HepG2 (cell line): ENCODE measurements around the gene SOX5.

Source experiments
- ATF3 ChIP-seq: sonication (generic); formaldehyde crosslinking; IDR thresholded peaks from 2 replicates; pipeline ENCODE4 v1.4.0; 2020; ENCODE audit warnings: missing genetic modification reagents
- ATF7 ChIP-seq, 2 experiments: fragments of 450-650 bp in 1 of 2; sonication (generic) in 1 of 2; formaldehyde crosslinking in 1 of 2; IDR thresholded peaks; 2 replicates each; pipeline versions ENCODE4 v1.4.0 to v1.6.1; 2016 to 2020; ENCODE audit warnings: antibody characterized with exemption in 1 of 2, mild to moderate bottlenecking in 1 of 2, missing genetic modification reagents in 1 of 2
- ETV5 ChIP-seq: IDR thresholded peaks from 2 replicates; pipeline ENCODE4 v1.6.1; 2018; ENCODE audit warnings: missing biosample characterization, missing genetic modification reagents, inconsistent platforms, borderline replicate concordance
- HNF4A ChIP-seq: sonication (generic); formaldehyde crosslinking; IDR thresholded peaks from 2 replicates; pipeline ENCODE4 v1.4.0; 2020; ENCODE audit warnings: missing genetic modification reagents
- POLR2AphosphoS5 ChIP-seq: IDR thresholded peaks from 2 replicates; pipeline ENCODE4 v1.6.1; 2012; ENCODE audit warnings: low read depth, low read length
- RFX5 ChIP-seq: IDR thresholded peaks from 2 replicates; pipeline ENCODE4 v1.6.1; 2011; ENCODE audit warnings: low read depth, low read length, improper control_type of control experiment
- TCF7L2 ChIP-seq: IDR thresholded peaks from 2 replicates; pipeline ENCODE4 v1.6.1; 2011; ENCODE audit warnings: mild to moderate bottlenecking, low read depth, low read length, moderate library complexity
- ZFP1 ChIP-seq: IDR thresholded peaks from 2 replicates; pipeline ENCODE4 v1.6.1; 2016
- ZNF564 ChIP-seq: sonication (generic); formaldehyde crosslinking; IDR thresholded peaks from 2 replicates; pipeline ENCODE4 v1.8.1; 2023; ENCODE audit warnings: mild to moderate bottlenecking, missing genetic modification reagents
- ZNF569 ChIP-seq: sonication (generic); formaldehyde crosslinking; IDR thresholded peaks from 2 replicates; pipeline ENCODE4 v1.5.0; 2020; ENCODE audit warnings: mild to moderate bottlenecking, missing genetic modification reagents, moderate library complexity, borderline replicate concordance
- TF ChIP-seq, protein P1 (sequence below): sonication (generic); formaldehyde crosslinking; IDR thresholded peaks from 2 replicates; pipeline ENCODE4 v1.5.0; 2020; ENCODE audit warnings: mild to moderate bottlenecking, missing genetic modification reagents, moderate library complexity

DNA sequence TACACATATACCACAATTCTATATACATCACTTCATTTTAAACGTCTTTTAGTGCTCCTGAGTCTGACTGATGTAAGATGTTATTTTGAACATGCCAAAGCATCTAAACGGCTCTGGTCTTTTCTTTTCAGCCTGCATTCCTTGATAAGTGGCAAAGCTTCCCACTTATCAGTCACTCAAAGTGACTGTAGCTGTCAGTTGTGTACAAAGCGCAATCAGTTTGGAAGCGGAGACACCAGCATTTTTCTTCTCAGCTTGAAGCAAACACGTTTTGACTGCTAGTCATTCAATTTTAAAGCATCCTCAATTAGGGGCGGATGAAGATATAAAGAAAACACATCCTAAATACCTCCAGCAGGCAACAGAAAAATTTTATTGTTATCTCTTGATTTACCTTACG lies 226.8 kb downstream of the SOX5 start:
- TF ChIP-seq ATF7 (IDR thresholded peaks at IDR 0.05) (no peak), ATF7 (CRISPR knock-in tag; IDR thresholded peaks at IDR 0.05) (no peak), HNF4A (CRISPR knock-in tag) (no peak), ETV5 (CRISPR knock-in tag) (no peak), ZNF564 (no peak), TCF7L2 (no peak), ATF3 (no peak), RFX5 (no peak), ZFP1 (no peak), ZNF569 (CRISPR knock-in tag) (no peak), POLR2AphosphoS5 (no peak)
- TF ChIP-seq, protein P1, sequence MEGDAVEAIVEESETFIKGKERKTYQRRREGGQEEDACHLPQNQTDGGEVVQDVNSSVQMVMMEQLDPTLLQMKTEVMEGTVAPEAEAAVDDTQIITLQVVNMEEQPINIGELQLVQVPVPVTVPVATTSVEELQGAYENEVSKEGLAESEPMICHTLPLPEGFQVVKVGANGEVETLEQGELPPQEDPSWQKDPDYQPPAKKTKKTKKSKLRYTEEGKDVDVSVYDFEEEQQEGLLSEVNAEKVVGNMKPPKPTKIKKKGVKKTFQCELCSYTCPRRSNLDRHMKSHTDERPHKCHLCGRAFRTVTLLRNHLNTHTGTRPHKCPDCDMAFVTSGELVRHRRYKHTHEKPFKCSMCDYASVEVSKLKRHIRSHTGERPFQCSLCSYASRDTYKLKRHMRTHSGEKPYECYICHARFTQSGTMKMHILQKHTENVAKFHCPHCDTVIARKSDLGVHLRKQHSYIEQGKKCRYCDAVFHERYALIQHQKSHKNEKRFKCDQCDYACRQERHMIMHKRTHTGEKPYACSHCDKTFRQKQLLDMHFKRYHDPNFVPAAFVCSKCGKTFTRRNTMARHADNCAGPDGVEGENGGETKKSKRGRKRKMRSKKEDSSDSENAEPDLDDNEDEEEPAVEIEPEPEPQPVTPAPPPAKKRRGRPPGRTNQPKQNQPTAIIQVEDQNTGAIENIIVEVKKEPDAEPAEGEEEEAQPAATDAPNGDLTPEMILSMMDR (CRISPR knock-in tag), result no peak
